ENCODE results near the gene EDIL3.

GRCh38 chr5:83957188-83957587 lies 427.5 kb downstream of the EDIL3 start:
- TF ChIP-seq HCFC1 (IDR thresholded peaks at IDR 0.05; ENCODE audit: low read depth, low read length), result no peak
- TF ChIP-seq ZNF274 (IDR thresholded peaks at IDR 0.05; ENCODE audit: borderline replicate concordance, low read depth, low read length), result no peak
- TF ChIP-seq FOXP1 (CRISPR knock-in tag; IDR thresholded peaks at IDR 0.05), result no peak
- no peak for TF ChIP-seq TOE1 (IDR thresholded peaks at IDR 0.05; ENCODE audit: borderline replicate concordance)
- no peak for TF ChIP-seq TOE1 (CRISPR knock-in tag; IDR thresholded peaks at IDR 0.05; ENCODE audit: borderline replicate concordance, low read depth)
- TF ChIP-seq KDM1A (IDR thresholded peaks at IDR 0.05), result no peak
- TF ChIP-seq SAFB (IDR thresholded peaks at IDR 0.05; ENCODE audit: borderline replicate concordance, low read depth, low read length), result no peak
- no peak for TF ChIP-seq POLR2A (conservative IDR thresholded peaks at IDR 0.05)

Data from K562 (cell line).